Testis (tissue), 2 donors: ENCODE measurements around the gene ACER2.

ENCODE experiments used
- POLR2A ChIP-seq: fragments of 450-650 bp; IDR thresholded peaks from one replicate; pipeline ENCODE4 v1.6.1; 2017; ENCODE audit warnings: antibody characterized with exemption, mild to moderate bottlenecking, moderate library complexity
- TF ChIP-seq, protein P1 (sequence below), 3 experiments: fragments of 450-650 bp in 2 of 3; fragments of 200-600 bp in 1 of 3; sonication (generic) in 1 of 3; IDR thresholded peaks; one replicate each; pipeline ENCODE4 v1.5.1; 2016 to 2019; ENCODE audit warnings: antibody characterized with exemption in 3 of 3, mild to moderate bottlenecking in 2 of 3, moderate library complexity in 1 of 3

DNA sequence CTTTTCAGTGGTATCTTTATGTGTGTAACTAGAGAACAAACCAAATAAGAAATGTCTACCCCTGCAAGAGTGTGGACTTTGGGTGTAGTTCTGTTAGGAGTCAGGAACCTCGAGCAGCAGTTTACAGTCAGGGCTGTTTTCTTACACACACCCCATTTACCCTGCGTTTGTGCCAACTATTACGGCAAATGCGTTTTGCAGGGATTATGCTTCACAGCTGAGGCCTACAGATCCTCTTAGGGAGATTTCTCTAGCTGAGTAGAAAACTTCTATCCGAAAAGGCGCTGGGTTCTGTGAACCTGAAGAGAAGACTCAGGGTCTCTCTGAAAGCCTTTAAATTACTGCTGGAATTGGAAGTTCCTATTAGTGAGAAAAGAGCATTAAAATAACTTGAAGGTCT, 51.4 kb downstream of the ACER2 start:
- TF ChIP-seq, protein P1, sequence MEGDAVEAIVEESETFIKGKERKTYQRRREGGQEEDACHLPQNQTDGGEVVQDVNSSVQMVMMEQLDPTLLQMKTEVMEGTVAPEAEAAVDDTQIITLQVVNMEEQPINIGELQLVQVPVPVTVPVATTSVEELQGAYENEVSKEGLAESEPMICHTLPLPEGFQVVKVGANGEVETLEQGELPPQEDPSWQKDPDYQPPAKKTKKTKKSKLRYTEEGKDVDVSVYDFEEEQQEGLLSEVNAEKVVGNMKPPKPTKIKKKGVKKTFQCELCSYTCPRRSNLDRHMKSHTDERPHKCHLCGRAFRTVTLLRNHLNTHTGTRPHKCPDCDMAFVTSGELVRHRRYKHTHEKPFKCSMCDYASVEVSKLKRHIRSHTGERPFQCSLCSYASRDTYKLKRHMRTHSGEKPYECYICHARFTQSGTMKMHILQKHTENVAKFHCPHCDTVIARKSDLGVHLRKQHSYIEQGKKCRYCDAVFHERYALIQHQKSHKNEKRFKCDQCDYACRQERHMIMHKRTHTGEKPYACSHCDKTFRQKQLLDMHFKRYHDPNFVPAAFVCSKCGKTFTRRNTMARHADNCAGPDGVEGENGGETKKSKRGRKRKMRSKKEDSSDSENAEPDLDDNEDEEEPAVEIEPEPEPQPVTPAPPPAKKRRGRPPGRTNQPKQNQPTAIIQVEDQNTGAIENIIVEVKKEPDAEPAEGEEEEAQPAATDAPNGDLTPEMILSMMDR (IDR thresholded peaks at IDR 0.05): no peak
- TF ChIP-seq POLR2A: no peak
